ENCODE data around the gene AGA.

AGA gene

DNA sequence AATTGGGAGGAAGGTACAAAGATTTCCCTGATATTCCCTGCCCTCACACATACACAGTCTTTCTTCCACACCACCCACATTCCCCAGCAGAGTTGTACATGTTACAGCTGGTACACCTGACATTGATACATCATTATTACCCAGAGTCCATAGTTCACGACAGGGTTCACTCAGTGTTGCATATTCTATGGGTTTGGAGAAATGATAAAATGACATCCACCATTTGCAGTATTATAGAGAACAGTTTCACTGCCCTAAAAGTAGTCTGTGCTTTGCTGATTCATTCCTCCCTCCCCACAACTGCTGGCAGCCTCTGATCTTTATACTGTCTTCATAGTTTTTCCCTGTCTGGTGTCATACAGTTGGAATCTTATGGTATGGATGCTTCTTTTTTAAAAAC is 15.0 kb downstream of the AGA start:
- ChIA-PET CTCF (no interaction called here), POLR2A (no interaction called here)
- TF ChIP-seq ZNF423 (tag by site-specific recombination; IDR thresholded peaks at IDR 0.05) (no peak), ZNF416 (tag by site-specific recombination; IDR thresholded peaks at IDR 0.05) (no peak), KLF16 (tag by site-specific recombination; IDR thresholded peaks at IDR 0.05) (no peak), KLF7 (tag by site-specific recombination; IDR thresholded peaks at IDR 0.05; ENCODE audit: borderline replicate concordance) (no peak), SP2 (tag by site-specific recombination; IDR thresholded peaks at IDR 0.05) (no peak), ZNF514 (tag by site-specific recombination; IDR thresholded peaks at IDR 0.05) (no peak), ZNF830 (tag by site-specific recombination; IDR thresholded peaks at IDR 0.05; ENCODE audit: low read depth) (no peak), ZNF660 (tag by site-specific recombination; IDR thresholded peaks at IDR 0.05) (no peak), ZNF791 (tag by site-specific recombination; IDR thresholded peaks at IDR 0.05) (no peak), ZIC2 (tag by site-specific recombination; IDR thresholded peaks at IDR 0.05) (no peak), ZNF549 (tag by site-specific recombination; IDR thresholded peaks at IDR 0.05) (no peak), ZNF341 (tag by site-specific recombination; IDR thresholded peaks at IDR 0.05; ENCODE audit: low read depth) (no peak)

DNA sequence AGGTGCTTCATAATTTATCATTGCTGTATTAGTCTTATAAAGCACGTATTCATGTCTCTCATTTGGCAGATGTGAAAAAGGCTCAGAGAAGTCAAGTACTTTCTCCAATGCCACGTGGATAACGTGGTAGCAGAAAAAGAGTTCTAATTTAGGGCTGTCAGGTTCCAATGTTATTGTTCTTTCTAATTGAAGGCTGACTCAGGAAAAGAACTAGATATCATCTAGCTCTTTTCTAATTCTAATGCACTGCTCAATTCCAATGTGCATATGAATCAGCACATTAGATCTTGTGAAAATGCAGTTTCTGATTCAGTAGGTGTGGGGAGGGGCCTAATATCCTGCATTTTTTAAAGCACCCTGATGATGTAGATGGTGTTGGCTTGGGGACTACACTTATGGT is 22.8 kb downstream of the AGA start:
- no peaks in the 10 kb centered on the region for H3K36me3 ChIP-seq (ENCODE audit: control insufficient read depth in 2 of 2, insufficient read depth in 1 of 2, low read length in 2 of 2)
- H3K4me3 ChIP-seq (ENCODE audit: low read depth, low read length) = no peak overlapping the region
- no peak overlapping the region for H3K27ac ChIP-seq (ENCODE audit: extremely low read depth, low read depth, low read length)
- POLR2A ChIA-PET = no interaction called here
- CTCF ChIA-PET = no interaction called here
- no peaks in the 10 kb centered on the region for H3K9me3 ChIP-seq (ENCODE audit: control insufficient read depth, insufficient read depth, low read depth, low read length)
- TF ChIP-seq ZNF830 (tag by site-specific recombination; IDR thresholded peaks at IDR 0.05; ENCODE audit: low read depth) (no peak), KLF7 (tag by site-specific recombination; IDR thresholded peaks at IDR 0.05; ENCODE audit: borderline replicate concordance) (no peak)
- TF ChIP-seq, protein P1, sequence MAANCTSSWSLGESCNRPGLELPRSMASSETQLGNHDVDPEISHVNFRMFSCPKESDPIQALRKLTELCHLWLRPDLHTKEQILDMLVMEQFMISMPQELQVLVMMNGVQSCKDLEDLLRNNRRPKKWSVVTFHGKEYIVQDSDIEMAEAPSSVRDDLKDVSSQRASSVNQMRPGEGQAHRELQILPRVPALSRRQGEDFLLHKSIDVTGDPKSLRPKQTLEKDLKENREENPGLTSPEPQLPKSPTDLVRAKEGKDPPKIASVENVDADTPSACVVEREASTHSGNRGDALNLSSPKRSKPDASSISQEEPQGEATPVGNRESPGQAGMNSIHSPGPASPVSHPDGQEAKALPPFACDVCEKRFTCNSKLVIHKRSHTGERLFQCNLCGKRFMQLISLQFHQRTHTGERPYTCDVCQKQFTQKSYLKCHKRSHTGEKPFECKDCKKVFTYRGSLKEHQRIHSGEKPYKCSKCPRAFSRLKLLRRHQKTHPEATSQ (tag by site-specific recombination; IDR thresholded peaks at IDR 0.05) = no peak
- no peaks in the 10 kb centered on the region for H3K4me1 ChIP-seq (ENCODE audit: control insufficient read depth, insufficient read depth, low read length)

More for the DNA sequence above, 15.0 kb downstream of the AGA start:
- H3K9me3 ChIP-seq (ENCODE audit: control insufficient read depth, insufficient read depth, low read depth, low read length) = no peaks in the 10 kb centered on the region
- H3K4me3 ChIP-seq (ENCODE audit: low read depth, low read length) = no peak overlapping the region
- H3K4me1 ChIP-seq (ENCODE audit: control insufficient read depth, insufficient read depth, low read length) = no peaks in the 10 kb centered on the region
- peaks cover 0 to 7% of the 10 kb centered on the region in 2 experiments; a peak in 1 of 3 replicates for H3K36me3 ChIP-seq (ENCODE audit: control insufficient read depth in 2 of 2, insufficient read depth in 1 of 2, low read length in 2 of 2)
- H3K27ac ChIP-seq (ENCODE audit: extremely low read depth, low read depth, low read length) = no peak overlapping the region

DNA sequence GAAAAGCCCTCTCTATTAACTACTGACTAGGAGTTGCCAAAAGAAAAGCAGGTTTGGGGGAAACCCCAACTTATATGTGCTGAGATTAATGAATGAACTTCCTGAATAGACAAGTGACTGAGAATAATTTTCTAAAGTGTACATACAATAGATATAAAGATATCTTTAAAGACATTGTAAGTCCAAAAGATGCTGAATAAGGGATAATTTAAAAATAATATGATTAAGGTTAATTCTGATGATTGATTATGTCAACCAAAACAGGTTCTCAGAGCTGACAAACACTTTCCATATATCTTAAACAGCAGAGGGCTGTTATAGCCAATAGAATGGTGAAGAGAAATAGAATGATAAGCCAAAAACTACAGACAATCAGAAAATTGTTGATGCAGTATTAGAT is 28.6 kb downstream of the AGA start:
- ChIA-PET CTCF (no interaction called here), POLR2A (no interaction called here)
- TF ChIP-seq ZNF214 (tag by site-specific recombination; IDR thresholded peaks at IDR 0.05; ENCODE audit: borderline replicate concordance) = no peak
- H3K36me3 ChIP-seq (ENCODE audit: control insufficient read depth in 2 of 2, insufficient read depth in 1 of 2, low read length in 2 of 2) = no peaks in the 10 kb centered on the region
- H3K9me3 ChIP-seq (ENCODE audit: control insufficient read depth, insufficient read depth, low read depth, low read length) = no peaks in the 10 kb centered on the region
- H3K4me1 ChIP-seq (ENCODE audit: control insufficient read depth, insufficient read depth, low read length) = no peaks in the 10 kb centered on the region
- no peak overlapping the region for H3K27ac ChIP-seq (ENCODE audit: extremely low read depth, low read depth, low read length)
- H3K4me3 ChIP-seq (ENCODE audit: low read depth, low read length) = no peak overlapping the region

DNA sequence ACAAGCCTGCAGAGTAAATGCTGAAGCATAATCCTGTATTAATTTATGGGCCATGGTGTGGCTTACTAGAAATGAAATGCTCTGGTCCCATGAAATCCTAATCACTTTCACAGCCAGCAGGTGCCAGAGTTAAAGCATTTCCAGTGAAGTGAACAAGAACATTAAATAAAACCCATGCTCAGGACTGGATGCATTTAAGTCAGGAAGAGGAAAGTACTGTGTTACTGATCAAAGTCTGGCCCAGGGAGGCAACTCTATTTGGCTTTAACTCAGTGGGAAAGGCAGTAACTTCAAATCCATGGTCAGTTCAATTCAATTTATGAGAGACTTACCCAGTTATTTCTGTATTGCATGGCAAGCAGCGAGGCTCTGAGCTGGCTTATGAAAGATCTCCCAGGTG is 29.2 kb downstream of the AGA start:
- no peak overlapping the region for H3K4me3 ChIP-seq (ENCODE audit: low read depth, low read length)
- H3K9me3 ChIP-seq (ENCODE audit: control insufficient read depth, insufficient read depth, low read depth, low read length) = no peaks in the 10 kb centered on the region
- ChIA-PET POLR2A (no interaction called here), CTCF (no interaction called here)
- H3K36me3 ChIP-seq (ENCODE audit: control insufficient read depth in 2 of 2, insufficient read depth in 1 of 2, low read length in 2 of 2) = no peaks in the 10 kb centered on the region
- H3K4me1 ChIP-seq (ENCODE audit: control insufficient read depth, insufficient read depth, low read length) = no peaks in the 10 kb centered on the region
- H3K27ac ChIP-seq (ENCODE audit: extremely low read depth, low read depth, low read length) = no peak overlapping the region
- no peak for TF ChIP-seq ZNF664 (tag by site-specific recombination; IDR thresholded peaks at IDR 0.05)

DNA sequence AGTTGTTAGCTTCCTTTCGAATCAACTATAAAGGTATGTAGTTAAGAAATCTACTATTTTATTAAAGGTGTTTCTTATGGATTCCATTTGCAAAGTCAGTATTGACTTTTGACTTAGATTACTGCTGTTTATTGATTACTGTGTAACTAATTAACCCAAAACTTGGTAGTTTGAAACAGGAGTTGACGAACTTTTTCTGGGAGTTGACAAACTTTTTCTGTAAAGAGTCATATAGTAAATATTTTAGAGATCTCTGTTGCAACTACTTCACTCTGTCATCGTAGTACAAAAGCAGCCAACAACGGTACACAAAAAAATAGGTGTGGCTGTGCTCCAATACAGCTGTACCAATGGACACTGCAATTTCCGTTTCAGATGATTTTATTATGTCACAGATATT is 30.2 kb downstream of the AGA start:
- CTCF ChIA-PET = no interaction called here
- TF ChIP-seq KLF1 (tag by site-specific recombination; IDR thresholded peaks at IDR 0.05) (no peak), BCL11B (tag by site-specific recombination; IDR thresholded peaks at IDR 0.05; ENCODE audit: low read depth) (no peak), ZNF473 (tag by site-specific recombination; IDR thresholded peaks at IDR 0.05) (no peak), KLF10 (tag by site-specific recombination; IDR thresholded peaks at IDR 0.05) (no peak)
- TF ChIP-seq, protein P2, sequence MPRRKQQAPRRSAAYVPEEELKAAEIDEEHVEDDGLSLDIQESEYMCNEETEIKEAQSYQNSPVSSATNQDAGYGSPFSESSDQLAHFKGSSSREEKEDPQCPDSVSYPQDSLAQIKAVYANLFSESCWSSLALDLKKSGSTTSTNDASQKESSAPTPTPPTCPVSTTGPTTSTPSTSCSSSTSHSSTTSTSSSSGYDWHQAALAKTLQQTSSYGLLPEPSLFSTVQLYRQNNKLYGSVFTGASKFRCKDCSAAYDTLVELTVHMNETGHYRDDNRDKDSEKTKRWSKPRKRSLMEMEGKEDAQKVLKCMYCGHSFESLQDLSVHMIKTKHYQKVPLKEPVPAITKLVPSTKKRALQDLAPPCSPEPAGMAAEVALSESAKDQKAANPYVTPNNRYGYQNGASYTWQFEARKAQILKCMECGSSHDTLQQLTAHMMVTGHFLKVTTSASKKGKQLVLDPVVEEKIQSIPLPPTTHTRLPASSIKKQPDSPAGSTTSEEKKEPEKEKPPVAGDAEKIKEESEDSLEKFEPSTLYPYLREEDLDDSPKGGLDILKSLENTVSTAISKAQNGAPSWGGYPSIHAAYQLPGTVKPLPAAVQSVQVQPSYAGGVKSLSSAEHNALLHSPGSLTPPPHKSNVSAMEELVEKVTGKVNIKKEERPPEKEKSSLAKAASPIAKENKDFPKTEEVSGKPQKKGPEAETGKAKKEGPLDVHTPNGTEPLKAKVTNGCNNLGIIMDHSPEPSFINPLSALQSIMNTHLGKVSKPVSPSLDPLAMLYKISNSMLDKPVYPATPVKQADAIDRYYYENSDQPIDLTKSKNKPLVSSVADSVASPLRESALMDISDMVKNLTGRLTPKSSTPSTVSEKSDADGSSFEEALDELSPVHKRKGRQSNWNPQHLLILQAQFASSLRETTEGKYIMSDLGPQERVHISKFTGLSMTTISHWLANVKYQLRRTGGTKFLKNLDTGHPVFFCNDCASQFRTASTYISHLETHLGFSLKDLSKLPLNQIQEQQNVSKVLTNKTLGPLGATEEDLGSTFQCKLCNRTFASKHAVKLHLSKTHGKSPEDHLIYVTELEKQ (tag by site-specific recombination; IDR thresholded peaks at IDR 0.05; ENCODE audit: borderline replicate concordance) = no peak
- TF ChIP-seq, protein P3, sequence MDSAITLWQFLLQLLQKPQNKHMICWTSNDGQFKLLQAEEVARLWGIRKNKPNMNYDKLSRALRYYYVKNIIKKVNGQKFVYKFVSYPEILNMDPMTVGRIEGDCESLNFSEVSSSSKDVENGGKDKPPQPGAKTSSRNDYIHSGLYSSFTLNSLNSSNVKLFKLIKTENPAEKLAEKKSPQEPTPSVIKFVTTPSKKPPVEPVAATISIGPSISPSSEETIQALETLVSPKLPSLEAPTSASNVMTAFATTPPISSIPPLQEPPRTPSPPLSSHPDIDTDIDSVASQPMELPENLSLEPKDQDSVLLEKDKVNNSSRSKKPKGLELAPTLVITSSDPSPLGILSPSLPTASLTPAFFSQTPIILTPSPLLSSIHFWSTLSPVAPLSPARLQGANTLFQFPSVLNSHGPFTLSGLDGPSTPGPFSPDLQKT (IDR thresholded peaks at IDR 0.05; ENCODE audit: borderline replicate concordance, low read depth, low read length) = no peak

More for the DNA sequence above, 30.2 kb downstream of the AGA start:
- Histone ChIP-seq H3K4me3 (ENCODE audit: low read depth, low read length) (no peak overlapping the region), H3K27ac (ENCODE audit: extremely low read depth, low read depth, low read length) (no peak overlapping the region), H3K4me1 (ENCODE audit: control insufficient read depth, insufficient read depth, low read length) (no peaks in the 10 kb centered on the region), H3K9me3 (ENCODE audit: control insufficient read depth, insufficient read depth, low read depth, low read length) (no peaks in the 10 kb centered on the region), H3K36me3 (ENCODE audit: control insufficient read depth in 2 of 2, insufficient read depth in 1 of 2, low read length in 2 of 2) (no peaks in the 10 kb centered on the region)
- POLR2A ChIA-PET = interaction anchor here (1.1 kb wide), 1 partner anchor 30 kb away, joined by 3 read pairs; the partner anchor contains the start of gene AGA

Data from HEK293 (cell line).